HepG2 (cell line): ENCODE measurements around the gene SYVN1. TPM values are rescaled to one million over a fixed set of nuclear protein-coding genes. Genes with fewer than 3 reads are reported as not detected.
A peak's percentile ranks its signal among the peaks of the same experiment; 100 is the strongest.

ENCODE experiments used
- ATAC-seq: fragments of 200-7000 bp; cut with Tn5 transposase; 3 replicates; pipeline ENCODE4 v1.9.1; 2020; ENCODE audit warnings: mild to moderate bottlenecking, moderate library complexity
- BruUV-seq: library from RNA; stranded (reverse); fragments of 400-500 nt; replicated peaks from 2 replicates; lab custom pipeline; 2021; lab: Mats Ljungman, UMichigan
- CTCF ChIA-PET: fragments of 300-600 bp; formaldehyde crosslinking; extraction: SDS; loops from one replicate; lab custom pipeline; 2021; ENCODE audit warnings: low total read pairs, inconsistent platforms, low intra/inter-chr PET ratio; lab: Yijun Ruan, JAX
- POLR2A ChIA-PET: fragments of 350-600 bp; sonication (Branson Sonifier 250); formaldehyde crosslinking; loops from one replicate; lab custom pipeline; 2020; ENCODE audit warnings: antibody characterized with exemption, inconsistent platforms; lab: Yijun Ruan, JAX
- DNase-seq: peaks from one replicate; pipeline ENCODE4 v3.0.0-alpha.2; 2015; ENCODE audit warnings: low spot score
- FAIRE-seq: peaks from 3 replicates; lab custom pipeline; 2011; peaks lifted over from hg19 to GRCh38; lab: Jason Lieb, UNC
- H2AFZ ChIP-seq: one replicate; pipeline ENCODE4 v1.6.1; 2011; ENCODE audit warnings: low read length, inconsistent platforms
- H3K27ac ChIP-seq: fragments of 300-600 bp; 3 replicates; pipeline ENCODE4 v1.8.0; 2011; ENCODE audit warnings: mixed run types, mild to moderate bottlenecking, mixed read lengths, low read length, inconsistent platforms; ENCODE audit not compliant: insufficient read depth; ENCODE audit errors: extremely low read length
- H3K27me3 ChIP-seq, 2 experiments: fragments of 200-600 bp in 1 of 2; 2 replicates in 1 of 2; 3 replicates in 1 of 2; pipeline versions ENCODE4 v1.6.0 to v1.8.0; 2011; ENCODE audit warnings: low read length in 2 of 2, mild to moderate bottlenecking in 2 of 2, moderate library complexity in 2 of 2, inconsistent platforms in 1 of 2; ENCODE audit not compliant: insufficient read depth in 2 of 2, control insufficient read depth in 1 of 2
- H3K36me3 ChIP-seq, 2 experiments: fragments of 200-600 bp in 1 of 2; replicated peaks in 1 of 2; 2 replicates in 1 of 2; 3 replicates in 1 of 2; pipeline versions ENCODE4 v1.5.1 to v1.8.0; 2011; ENCODE audit warnings: low read length in 2 of 2, inconsistent platforms in 1 of 2; ENCODE audit not compliant: insufficient read depth in 2 of 2, control insufficient read depth in 1 of 2
- H3K4me1 ChIP-seq: 2 replicates; pipeline ENCODE4 v1.5.1; 2012; ENCODE audit warnings: low read length, inconsistent platforms; ENCODE audit not compliant: insufficient read depth
- H3K4me2 ChIP-seq: 2 replicates; pipeline ENCODE4 v1.6.0; 2011; ENCODE audit warnings: low read depth, low read length, inconsistent platforms
- H3K4me3 ChIP-seq, 3 experiments: fragments of 200-600 bp in 1 of 3; sonication (generic), shearing (Covaris generic) in 1 of 3; replicated peaks in 1 of 3; 2 replicates each; pipeline ENCODE4 v1.5.1; 2011 to 2016; ENCODE audit warnings: low read length in 3 of 3, inconsistent platforms in 2 of 3, low read depth in 2 of 3, mild to moderate bottlenecking in 2 of 3, control low read depth in 1 of 3, mixed read lengths in 1 of 3; ENCODE audit not compliant: insufficient read depth in 1 of 3
- H3K79me2 ChIP-seq: one replicate; pipeline ENCODE4 v1.6.1; 2011; ENCODE audit warnings: low read length, inconsistent platforms; ENCODE audit not compliant: insufficient read depth
- H3K9ac ChIP-seq: 2 replicates; pipeline ENCODE4 v1.6.0; 2011; ENCODE audit warnings: mild to moderate bottlenecking, low read depth, low read length, inconsistent platforms; ENCODE audit not compliant: insufficient read depth
- H3K9me3 ChIP-seq: 2 replicates; pipeline ENCODE4 v1.5.1; 2012; ENCODE audit warnings: mild to moderate bottlenecking, low read length
- H4K20me1 ChIP-seq: 2 replicates; pipeline ENCODE4 v1.6.0; 2011; ENCODE audit warnings: inconsistent platforms, mild to moderate bottlenecking, low read length, moderate library complexity; ENCODE audit not compliant: insufficient read depth
- AGO1 ChIP-seq: fragments of 200-400 bp; formaldehyde crosslinking; IDR thresholded peaks from 2 replicates; pipeline ENCODE4 v1.6.1; 2017; ENCODE audit warnings: mild to moderate bottlenecking, low read depth, low read length, moderate library complexity; ENCODE audit not compliant: poor library complexity, severe bottlenecking
- ARID2 ChIP-seq: sonication (generic); formaldehyde crosslinking; IDR thresholded peaks from 2 replicates; pipeline ENCODE4 v1.8.1; 2022; ENCODE audit warnings: mild to moderate bottlenecking, missing genetic modification reagents, borderline replicate concordance
- CCDC6 ChIP-seq: sonication (generic); formaldehyde crosslinking; IDR thresholded peaks from 2 replicates; pipeline ENCODE4 v1.8.1; 2022; ENCODE audit warnings: mild to moderate bottlenecking, missing genetic modification reagents, moderate library complexity
- CENPT ChIP-seq: sonication (generic); formaldehyde crosslinking; IDR thresholded peaks from 2 replicates; pipeline ENCODE4 v1.8.0; 2022; ENCODE audit warnings: low read depth, mild to moderate bottlenecking, moderate library complexity, missing genetic modification reagents
- FOXA3 ChIP-seq: IDR thresholded peaks from 2 replicates; pipeline ENCODE4 v1.6.1; 2016; ENCODE audit warnings: missing genetic modification reagents, missing compliant biosample characterization
- GABPB1 ChIP-seq: IDR thresholded peaks from 2 replicates; pipeline ENCODE4 v1.6.1; 2016; ENCODE audit warnings: mild to moderate bottlenecking, missing genetic modification reagents, moderate library complexity, missing compliant biosample characterization
- MBD4 ChIP-seq: IDR thresholded peaks from 2 replicates; pipeline ENCODE4 v1.6.1; 2012; ENCODE audit warnings: low read length, inconsistent platforms, borderline replicate concordance
- MYNN ChIP-seq: sonication (generic); formaldehyde crosslinking; IDR thresholded peaks from 2 replicates; pipeline ENCODE4 v1.4.0; 2020; ENCODE audit warnings: mild to moderate bottlenecking, low read depth, missing genetic modification reagents
- NCOA1 ChIP-seq: sonication (generic); formaldehyde crosslinking; IDR thresholded peaks from 2 replicates; pipeline ENCODE4 v1.9.0; 2021; ENCODE audit warnings: missing genetic modification reagents
- RBFOX2 ChIP-seq: fragments of 200-400 bp; formaldehyde crosslinking; IDR thresholded peaks from 2 replicates; pipeline ENCODE4 v1.6.1; 2017; ENCODE audit warnings: low read depth, mild to moderate bottlenecking, low read length
- RBM22 ChIP-seq: fragments of 200-400 bp; formaldehyde crosslinking; optimal IDR thresholded peaks from 2 replicates; pipeline ENCODE3; 2017; ENCODE audit warnings: mild to moderate bottlenecking, low read length, moderate library complexity
- SMYD3 ChIP-seq: sonication (generic); formaldehyde crosslinking; IDR thresholded peaks from 2 replicates; pipeline ENCODE4 v1.8.1; 2023; ENCODE audit warnings: mild to moderate bottlenecking, missing genetic modification reagents
- ZNF263 ChIP-seq: sonication (generic); formaldehyde crosslinking; IDR thresholded peaks from 2 replicates; pipeline ENCODE4 v1.4.0; 2020; ENCODE audit warnings: missing genetic modification reagents
- ZNF619 ChIP-seq: sonication (generic); formaldehyde crosslinking; IDR thresholded peaks from 2 replicates; pipeline ENCODE4 v1.4.0; 2020; ENCODE audit warnings: mild to moderate bottlenecking, missing genetic modification reagents
- WGBS: methylation state at CpG from one replicate; pipeline ENCODE4 v1.1.6; 2017; ENCODE audit warnings: low lambda C conversion rate; 5-methylcytosine and 5-hydroxymethylcytosine counted together
- in situ Hi-C: cut with HindIII; loops from 2 replicates; pipeline ENCODE4 v1.10.0; 2017; ENCODE audit warnings: low pct_unique_long_range_greater_than_20kb; ENCODE audit not compliant: extremely low pct_ligation_motif_present
- intact Hi-C: fragments of 100-400 bp; cut with micrococcal nuclease; formaldehyde crosslinking; loops from one replicate; pipeline ENCODE4 v1.10.0; 2022; ENCODE audit not compliant: unreplicated experiment
- polyA plus RNA-seq, 8 experiments: library from polyadenylated mRNA; depleted of rRNA in 3 of 8; stranded (reverse) in 7 of 8; unstranded in 1 of 8; fragments of >200 nt; fragmentation: Illumina TruSeq in 4 of 8; extraction: Trizol in 4 of 8; gene quantifications; 2 replicates each; pipeline versions ENCODE4 v1.2.1 to v1.2.3, GENCODE V29; 2011 to 2016; ENCODE audit warnings: low read depth in 4 of 8, missing spikeins in 1 of 8, mixed read lengths in 1 of 8; ENCODE audit not compliant: insufficient read depth in 1 of 8
- total RNA-seq, 5 experiments: library from RNA; depleted of rRNA; stranded (reverse); fragments of >200 nt; fragmentation: Illumina TruSeq; extraction: Trizol; gene quantifications; 2 replicates each; pipeline ENCODE4 v1.2.3, GENCODE V29; 2016; ENCODE audit warnings: low read depth in 1 of 5
- TF ChIP-seq, protein P1 (sequence below): sonication (generic); formaldehyde crosslinking; IDR thresholded peaks from 2 replicates; pipeline ENCODE4 v1.4.0; 2020; ENCODE audit warnings: missing genetic modification reagents
- TF ChIP-seq, protein P2 (sequence below): sonication (generic); formaldehyde crosslinking; IDR thresholded peaks from 2 replicates; pipeline ENCODE4 v1.4.0; 2020; ENCODE audit warnings: missing genetic modification reagents, mild to moderate bottlenecking, borderline replicate concordance
- TF ChIP-seq, protein P3 (sequence below): sonication (generic); formaldehyde crosslinking; conservative IDR thresholded peaks from 2 replicates; pipeline ENCODE4 v1.8.0; 2022; ENCODE audit warnings: mild to moderate bottlenecking, moderate library complexity, missing genetic modification reagents

SYVN1 gene
- total and polyA plus RNA-seq, 2 of the 13 experiments (the other 11 are each of a cell fraction or from before 2014, with no cell fraction given) = 10.3 to 22.5 TPM

DNA sequence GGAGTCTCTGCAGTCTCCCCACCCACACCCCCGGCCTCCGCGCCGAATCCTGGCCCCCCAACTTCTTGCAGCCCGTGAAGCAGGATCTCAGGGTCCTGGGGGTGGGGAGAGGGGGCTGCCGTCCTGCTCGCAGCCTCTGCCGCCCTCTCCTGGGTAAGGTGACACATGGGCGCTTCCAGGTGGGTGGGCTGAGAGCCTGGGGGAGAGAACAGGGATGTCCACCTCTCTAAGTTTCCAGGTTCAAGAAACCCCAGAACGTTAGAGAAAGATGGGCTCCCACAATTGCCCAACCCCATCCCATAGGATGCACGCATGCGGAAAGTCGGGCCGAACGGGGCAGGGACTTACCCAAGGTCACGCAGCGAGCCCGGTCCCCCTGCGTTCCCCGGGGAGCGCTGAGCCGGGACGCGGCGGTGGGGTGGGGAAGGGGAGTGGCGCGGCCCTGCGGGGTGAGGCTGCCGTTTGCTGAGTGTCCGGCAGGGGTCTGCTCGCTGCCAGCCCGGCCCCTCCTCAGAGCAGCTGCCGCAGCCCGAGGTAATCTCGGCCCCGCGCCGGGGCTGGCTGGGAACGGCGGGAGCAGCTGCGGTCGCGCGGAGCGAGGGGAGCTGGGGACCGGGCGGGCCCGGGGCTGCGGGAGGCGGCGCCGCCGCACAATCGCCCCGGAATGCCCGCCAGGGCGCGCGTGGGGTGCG, 46.7 kb upstream of the SYVN1 start:
- BruUV-seq = no TSS peak
- intact Hi-C loops = loop anchor here (1.0 to 2.0 kb wide), 3 partner anchors 15 to 68 kb away; no protein-coding TSS in a partner anchor
- in situ Hi-C loops = loop anchor here (5.0 kb wide), 1 partner anchor 69 kb away; the partner anchor contains the start of gene TM7SF2
- FAIRE-seq (no peak), DNase-seq (peak; percentile 61), ATAC-seq (peak; percentile 90)
- peaks cover 25% of the 10 kb centered on the region for H3K4me1 ChIP-seq
- peaks cover 14% of the 10 kb centered on the region for H3K79me2 ChIP-seq
- no peaks in the 10 kb centered on the region for H3K9me3 ChIP-seq
- peak overlapping the region; percentile 73 for H3K9ac ChIP-seq
- H2AFZ ChIP-seq = no peak overlapping the region
- peak overlapping the region; percentile 82 to 94 (median 91) for H3K4me3 ChIP-seq
- POLR2A ChIA-PET = interaction anchor here (0.8 to 6.2 kb wide), 18 partner anchors 9 to 344 kb away, joined by 3 to 85 read pairs (median 4); partner anchors contain the start of genes ARL2, DPF2, FAU and MRPL49
- 5% methylated on average over 6 of the region's 60 CpGs for WGBS
- CTCF ChIA-PET = interaction anchor here (0.9 to 2.8 kb wide), 4 partner anchors 48 to 71 kb away, joined by 3 to 11 read pairs (median 9); partner anchors contain the start of genes TM7SF2 and ZNHIT2
- peak overlapping the region; percentile 77 for H3K27ac ChIP-seq
- peak overlapping the region; percentile 75 for H3K4me2 ChIP-seq
- H3K27me3 ChIP-seq = no peaks in the 10 kb centered on the region; a peak in 1 of 5 replicates
- no peaks in the 10 kb centered on the region for H4K20me1 ChIP-seq
- peaks cover 1 to 5% of the 10 kb centered on the region in 2 experiments; a peak in 1 of 5 replicates for H3K36me3 ChIP-seq
- TF ChIP-seq CCDC6 (CRISPR knock-in tag) = 0 out of 2 replicates have a peak, but pooled peaks have one; percentile 21
- TF ChIP-seq CENPT = no peak
- TF ChIP-seq FOXA3 = peak; percentile 29; the same call in 1 of the 2 replicates
- TF ChIP-seq, protein P1, sequence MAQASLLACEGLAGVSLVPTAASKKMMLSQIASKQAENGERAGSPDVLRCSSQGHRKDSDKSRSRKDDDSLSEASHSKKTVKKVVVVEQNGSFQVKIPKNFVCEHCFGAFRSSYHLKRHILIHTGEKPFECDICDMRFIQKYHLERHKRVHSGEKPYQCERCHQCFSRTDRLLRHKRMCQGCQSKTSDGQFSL (CRISPR knock-in tag) = peak; percentile 58
- no peak for TF ChIP-seq MBD4
- TF ChIP-seq ARID2 (CRISPR knock-in tag) = 0 out of 2 replicates have a peak, but pooled peaks have one; percentile 14
- TF ChIP-seq, protein P2, sequence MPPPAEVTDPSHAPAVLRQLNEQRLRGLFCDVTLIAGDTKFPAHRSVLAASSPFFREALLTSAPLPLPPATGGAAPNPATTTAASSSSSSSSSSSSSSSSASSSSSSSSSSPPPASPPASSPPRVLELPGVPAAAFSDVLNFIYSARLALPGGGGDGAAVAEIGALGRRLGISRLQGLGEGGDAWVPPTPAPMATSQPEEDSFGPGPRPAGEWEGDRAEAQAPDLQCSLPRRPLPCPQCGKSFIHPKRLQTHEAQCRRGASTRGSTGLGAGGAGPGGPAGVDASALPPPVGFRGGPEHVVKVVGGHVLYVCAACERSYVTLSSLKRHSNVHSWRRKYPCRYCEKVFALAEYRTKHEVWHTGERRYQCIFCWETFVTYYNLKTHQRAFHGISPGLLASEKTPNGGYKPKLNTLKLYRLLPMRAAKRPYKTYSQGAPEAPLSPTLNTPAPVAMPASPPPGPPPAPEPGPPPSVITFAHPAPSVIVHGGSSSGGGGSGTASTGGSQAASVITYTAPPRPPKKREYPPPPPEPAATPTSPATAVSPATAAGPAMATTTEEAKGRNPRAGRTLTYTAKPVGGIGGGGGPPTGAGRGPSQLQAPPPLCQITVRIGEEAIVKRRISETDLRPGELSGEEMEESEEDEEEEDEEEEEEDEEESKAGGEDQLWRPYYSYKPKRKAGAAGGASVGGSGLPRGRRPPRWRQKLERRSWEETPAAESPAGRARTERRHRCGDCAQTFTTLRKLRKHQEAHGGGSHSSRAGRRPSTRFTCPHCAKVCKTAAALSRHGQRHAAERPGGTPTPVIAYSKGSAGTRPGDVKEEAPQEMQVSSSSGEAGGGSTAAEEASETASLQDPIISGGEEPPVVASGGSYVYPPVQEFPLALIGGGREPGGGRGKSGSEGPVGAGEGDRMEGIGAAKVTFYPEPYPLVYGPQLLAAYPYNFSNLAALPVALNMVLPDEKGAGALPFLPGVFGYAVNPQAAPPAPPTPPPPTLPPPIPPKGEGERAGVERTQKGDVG (CRISPR knock-in tag) = 0 out of 2 replicates have a peak, but pooled peaks have one; percentile 43
- TF ChIP-seq GABPB1 (CRISPR knock-in tag) = peak; percentile 78
- TF ChIP-seq ZNF263 = peak; percentile 31; the same call in 1 of the 2 replicates
- TF ChIP-seq MYNN (CRISPR knock-in tag) = no peak
- peak; percentile 44; the same call in 1 of the 2 replicates for TF ChIP-seq ZNF619 (CRISPR knock-in tag)
- TF ChIP-seq AGO1 = peak; percentile 33
- TF ChIP-seq RBM22 = no peak
- TF ChIP-seq RBFOX2 = peak; percentile 79
- TF ChIP-seq, protein P3, sequence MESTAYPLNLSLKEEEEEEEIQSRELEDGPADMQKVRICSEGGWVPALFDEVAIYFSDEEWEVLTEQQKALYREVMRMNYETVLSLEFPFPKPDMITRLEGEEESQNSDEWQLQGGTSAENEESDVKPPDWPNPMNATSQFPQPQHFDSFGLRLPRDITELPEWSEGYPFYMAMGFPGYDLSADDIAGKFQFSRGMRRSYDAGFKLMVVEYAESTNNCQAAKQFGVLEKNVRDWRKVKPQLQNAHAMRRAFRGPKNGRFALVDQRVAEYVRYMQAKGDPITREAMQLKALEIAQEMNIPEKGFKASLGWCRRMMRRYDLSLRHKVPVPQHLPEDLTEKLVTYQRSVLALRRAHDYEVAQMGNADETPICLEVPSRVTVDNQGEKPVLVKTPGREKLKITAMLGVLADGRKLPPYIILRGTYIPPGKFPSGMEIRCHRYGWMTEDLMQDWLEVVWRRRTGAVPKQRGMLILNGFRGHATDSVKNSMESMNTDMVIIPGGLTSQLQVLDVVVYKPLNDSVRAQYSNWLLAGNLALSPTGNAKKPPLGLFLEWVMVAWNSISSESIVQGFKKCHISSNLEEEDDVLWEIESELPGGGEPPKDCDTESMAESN (CRISPR knock-in tag) = peak; percentile 38; the same call in 1 of the 2 replicates
- TF ChIP-seq SMYD3 (CRISPR knock-in tag) = no peak
- TF ChIP-seq NCOA1 (CRISPR knock-in tag) = no peak
